Kidney (tissue), 14 donors: ENCODE results near the gene NAP1L5. TPM values are rescaled to one million over a fixed set of nuclear protein-coding genes. Genes with fewer than 3 reads are reported as not detected.

Source experiments
- DNase-seq, 5 donors: peaks; one replicate each; pipeline ENCODE4 v3.0.0-alpha.2; 2013 to 2020
- FAIRE-seq: peaks from 2 replicates; lab custom pipeline; 2012; peaks lifted over from hg19 to GRCh38; lab: Jason Lieb, UNC
- H3K27ac ChIP-seq, 2 donors: one replicate each; pipeline ENCODE4 v1.7.0; 2013; ENCODE audit warnings: low read depth in 2 of 2, low read length in 2 of 2, inconsistent platforms in 1 of 2
- H3K27me3 ChIP-seq: one replicate; pipeline ENCODE4 v1.7.1; 2013; ENCODE audit warnings: low read length, inconsistent platforms; ENCODE audit not compliant: control insufficient read depth, insufficient read depth
- H3K36me3 ChIP-seq, 3 donors: one replicate each; pipeline versions ENCODE4 v1.7.0 to v1.7.1; 2013; ENCODE audit warnings: low read length in 3 of 3, control low read depth in 1 of 3, inconsistent platforms in 1 of 3; ENCODE audit not compliant: insufficient read depth in 3 of 3, control insufficient read depth in 2 of 3
- H3K4me1 ChIP-seq, 3 donors: one replicate each; pipeline versions ENCODE4 v1.7.0 to v1.7.1; 2013; ENCODE audit warnings: low read length in 3 of 3, inconsistent platforms in 1 of 3, low read depth in 1 of 3; ENCODE audit not compliant: control insufficient read depth in 2 of 3, insufficient read depth in 2 of 3
- H3K4me3 ChIP-seq, 3 donors: one replicate each; pipeline versions ENCODE4 v1.7.0 to v1.8.1; 2013; ENCODE audit warnings: low read length in 3 of 3, control low read depth in 1 of 3, inconsistent platforms in 1 of 3
- H3K9ac ChIP-seq, 3 donors: one replicate each; pipeline versions ENCODE4 v1.7.0 to v1.7.1; 2013; ENCODE audit warnings: low read length in 3 of 3, control low read depth in 1 of 3, inconsistent platforms in 1 of 3
- H3K9me3 ChIP-seq, 3 donors: one replicate each; pipeline versions ENCODE4 v1.7.0 to v1.7.1; 2013; ENCODE audit warnings: low read length in 3 of 3, control low read depth in 1 of 3, inconsistent platforms in 1 of 3; ENCODE audit not compliant: control insufficient read depth in 2 of 3, insufficient read depth in 1 of 3
- CTCF ChIP-seq: IDR thresholded peaks from 3 replicates; pipeline ENCODE4 v1.5.1; 2012; ENCODE audit warnings: mild to moderate bottlenecking, moderate library complexity, borderline replicate concordance; ENCODE audit not compliant: insufficient read depth; ENCODE audit errors: extremely low read depth
- intact Hi-C: fragments of 100-400 bp; cut with DNase I; formaldehyde crosslinking; loops from one replicate; pipeline ENCODE4 v1.11.1; 2022
- polyA plus RNA-seq: library from polyadenylated mRNA; stranded (reverse); fragments of 350-450 nt; fragmentation: Illumina TruSeq; extraction: RNeasy Lipid Tissue Mini Kit (QIAGEN cat#74804); gene quantifications from one replicate; pipeline ENCODE4 v1.2.3, GENCODE V29; 2014; ENCODE audit warnings: low read depth, low replicate concordance; ENCODE audit not compliant: insufficient read depth
- total RNA-seq: library from RNA; stranded (reverse); fragmentation: NEBNext Ultra II Directional; extraction: Animal tissue kit (Norgen Biotek cat#: 25700); gene quantifications from one replicate; pipeline ENCODE4 v1.2.1, GENCODE V29; 2021
- donor health status: control.
- donor health status: control.
- donor health status: control.
- donor health status: control.
- donor health status: control.
- donor health status: DM: yes; HTN: yes; CAD: no.
- donor health status: Normal renal cell carcinoma (clear cell type).

Gene NAP1L5
- total and polyA plus RNA-seq, 2 donors from 2014 or later, result 5.9 to 12.4 TPM

- FAIRE-seq, result peak; percentile 88
- Histone ChIP-seq H3K36me3 (peaks cover 4 to 11% (median 9%) of the 10 kb centered on the region in 3 donors), H3K27ac (peak overlapping the region; percentile 78 to 80), H3K4me3 (peak overlapping the region in 2 of 3 donors; percentile 59 to 66), H3K27me3 (no peaks in the 10 kb centered on the region), H3K4me1 (peaks cover 0 to 20% (median 15%) of the 10 kb centered on the region in 3 donors), H3K9ac (peak overlapping the region in 2 of 3 donors; percentile 4 to 54), H3K9me3 (no peaks in the 10 kb centered on the region)
- no peak for TF ChIP-seq CTCF
- intact Hi-C loops, result no loop called here
- DNase-seq, result peak; percentile 80 to 97 (median 93)
These were observed 39.8 kb upstream of the NAP1L5 start for GRCh38 chr4:88737307-88737941.

DNA sequence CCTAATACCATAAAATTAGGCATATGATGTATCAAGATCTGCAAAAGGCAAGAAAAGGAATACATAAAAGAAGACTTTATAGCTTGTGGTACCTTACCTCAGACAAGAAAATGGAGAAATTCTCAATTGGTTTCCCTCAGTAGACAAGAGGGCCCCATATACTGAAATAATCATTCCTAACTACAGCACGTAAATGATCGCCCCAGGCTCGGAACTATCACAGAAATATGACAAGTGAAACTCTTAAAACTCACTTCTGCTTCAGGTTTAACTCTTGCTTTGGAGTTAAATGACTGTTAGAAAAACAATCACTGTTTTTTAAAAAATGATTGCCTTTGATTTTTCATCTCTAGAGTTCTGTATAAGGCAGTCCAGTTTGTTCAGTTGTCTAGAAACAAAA, 38.6 kb upstream of the NAP1L5 start:
- FAIRE-seq (no peak), DNase-seq (no peak)
- peak overlapping the region in 1 of 3 donors; percentile 34 for H3K9ac ChIP-seq
- peaks cover 4 to 18% (median 8%) of the 10 kb centered on the region in 3 donors for H3K36me3 ChIP-seq
- H3K9me3 ChIP-seq, result no peaks in the 10 kb centered on the region
- no peaks in the 10 kb centered on the region for H3K27me3 ChIP-seq
- H3K27ac ChIP-seq, result peak overlapping the region; percentile 20 to 54
- H3K4me3 ChIP-seq, result peak overlapping the region in 2 of 3 donors; percentile 53 to 54
- intact Hi-C loops, result no loop called here
- H3K4me1 ChIP-seq, result peaks cover 0 to 20% (median 15%) of the 10 kb centered on the region in 3 donors
- TF ChIP-seq CTCF, result no peak

DNA sequence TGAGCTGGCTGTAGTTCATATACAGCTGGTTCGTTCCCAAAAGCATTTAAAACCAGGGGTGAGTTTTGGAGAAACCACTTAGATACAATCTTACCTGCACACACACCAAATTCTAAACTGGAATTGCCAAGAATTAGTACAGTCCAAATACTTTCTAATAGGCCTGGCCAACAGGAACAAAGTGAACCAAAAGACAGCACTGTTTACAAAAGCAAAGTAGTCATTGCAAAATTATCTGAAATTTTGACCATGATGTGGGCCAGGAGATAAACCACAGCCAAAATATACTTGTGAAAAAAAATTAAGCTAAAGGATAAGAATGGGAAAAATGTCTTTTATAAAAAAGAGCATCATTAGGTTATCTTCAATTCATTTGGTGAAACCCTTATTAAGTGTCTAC, 37.9 kb upstream of the NAP1L5 start:
- Histone ChIP-seq H3K4me1 (peaks cover 0 to 20% (median 15%) of the 10 kb centered on the region in 3 donors), H3K27me3 (no peaks in the 10 kb centered on the region), H3K36me3 (peaks cover 4 to 19% (median 4%) of the 10 kb centered on the region in 3 donors), H3K4me3 (peak overlapping the region in 2 of 3 donors; percentile 3 to 54), H3K9ac (peak overlapping the region in 1 of 3 donors; percentile 34), H3K27ac (peak overlapping the region in 1 of 2 donors; percentile 10), H3K9me3 (no peaks in the 10 kb centered on the region)
- TF ChIP-seq CTCF, result no peak
- DNase-seq (no peak), FAIRE-seq (no peak)
- intact Hi-C loops, result no loop called here
